ENCODE measurements around the gene PIMREG.

GRCh38 chr17:6468051-6468790, 24.0 kb downstream of the PIMREG start:
- no peak for TF ChIP-seq CTCF (IDR thresholded peaks at IDR 0.05; ENCODE audit: insufficient read depth, low read length, poor library complexity, severe bottlenecking)
- TF ChIP-seq EZH2phosphoT487 (conservative IDR thresholded peaks at IDR 0.05; ENCODE audit: low read length): no peak

Data from SU-DHL-6 (cell line).